Subcutaneous adipose tissue (tissue), 4 donors: ENCODE measurements around the gene SELENOP. TPM values are rescaled to one million over a fixed set of nuclear protein-coding genes. Genes with fewer than 3 reads are reported as not detected.

Experiments used
- total RNA-seq, 4 donors: library from RNA; depleted of rRNA; stranded (reverse); fragments of >200 nt; gene quantifications; one replicate each; pipeline ENCODE4 v1.1.0, GENCODE V29; 2016
- TF ChIP-seq, protein P1 (sequence below): fragments of 450-650 bp; IDR thresholded peaks from one replicate; pipeline ENCODE4 v1.5.1; 2016; ENCODE audit warnings: low read depth, mild to moderate bottlenecking, control low read depth, antibody characterized with exemption, moderate library complexity

SELENOP gene
- total RNA-seq, 4 donors from 2014 or later, result 602 to 1,986 (median 1,436) TPM

DNA sequence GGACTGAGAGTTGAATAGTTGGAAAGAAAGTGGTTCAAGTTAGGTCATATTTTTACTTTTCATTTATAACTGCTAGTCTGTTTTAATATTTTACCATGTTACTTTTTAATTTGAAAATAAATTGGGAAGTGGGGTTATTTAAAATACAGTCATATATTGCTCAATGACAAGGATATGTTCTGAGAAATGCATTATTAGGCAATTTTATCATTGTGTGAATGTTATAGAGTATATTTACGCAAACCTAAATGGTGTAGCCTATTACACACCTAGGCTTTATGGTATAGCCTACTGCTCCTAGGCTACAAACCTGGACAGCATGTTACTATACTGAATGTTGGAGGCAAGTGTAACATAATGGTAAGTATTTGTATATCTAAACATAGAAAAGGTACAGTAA is 49.9 kb downstream of the SELENOP start:
- TF ChIP-seq, protein P1, sequence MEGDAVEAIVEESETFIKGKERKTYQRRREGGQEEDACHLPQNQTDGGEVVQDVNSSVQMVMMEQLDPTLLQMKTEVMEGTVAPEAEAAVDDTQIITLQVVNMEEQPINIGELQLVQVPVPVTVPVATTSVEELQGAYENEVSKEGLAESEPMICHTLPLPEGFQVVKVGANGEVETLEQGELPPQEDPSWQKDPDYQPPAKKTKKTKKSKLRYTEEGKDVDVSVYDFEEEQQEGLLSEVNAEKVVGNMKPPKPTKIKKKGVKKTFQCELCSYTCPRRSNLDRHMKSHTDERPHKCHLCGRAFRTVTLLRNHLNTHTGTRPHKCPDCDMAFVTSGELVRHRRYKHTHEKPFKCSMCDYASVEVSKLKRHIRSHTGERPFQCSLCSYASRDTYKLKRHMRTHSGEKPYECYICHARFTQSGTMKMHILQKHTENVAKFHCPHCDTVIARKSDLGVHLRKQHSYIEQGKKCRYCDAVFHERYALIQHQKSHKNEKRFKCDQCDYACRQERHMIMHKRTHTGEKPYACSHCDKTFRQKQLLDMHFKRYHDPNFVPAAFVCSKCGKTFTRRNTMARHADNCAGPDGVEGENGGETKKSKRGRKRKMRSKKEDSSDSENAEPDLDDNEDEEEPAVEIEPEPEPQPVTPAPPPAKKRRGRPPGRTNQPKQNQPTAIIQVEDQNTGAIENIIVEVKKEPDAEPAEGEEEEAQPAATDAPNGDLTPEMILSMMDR, result no peak

DNA sequence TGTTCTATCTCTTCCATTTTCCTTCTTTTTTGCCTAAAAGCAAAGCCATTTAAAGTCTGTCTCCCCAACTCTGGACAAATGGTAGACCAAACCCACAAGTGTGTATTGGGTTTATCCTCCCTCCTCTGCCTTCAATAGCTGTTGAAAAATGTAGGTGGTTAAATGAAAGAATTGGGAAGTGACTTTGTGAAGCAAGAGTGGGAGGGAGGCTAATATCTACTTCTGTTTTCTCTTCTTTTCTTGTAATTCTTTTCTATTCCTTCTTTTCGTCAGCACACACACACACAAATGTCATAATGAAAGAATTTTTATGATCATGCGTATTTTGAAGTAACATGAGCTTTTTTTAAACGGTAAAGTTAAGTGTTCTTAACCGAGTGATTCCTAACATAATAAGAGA is 51.3 kb downstream of the SELENOP start:
- TF ChIP-seq, protein P1, result no peak

DNA sequence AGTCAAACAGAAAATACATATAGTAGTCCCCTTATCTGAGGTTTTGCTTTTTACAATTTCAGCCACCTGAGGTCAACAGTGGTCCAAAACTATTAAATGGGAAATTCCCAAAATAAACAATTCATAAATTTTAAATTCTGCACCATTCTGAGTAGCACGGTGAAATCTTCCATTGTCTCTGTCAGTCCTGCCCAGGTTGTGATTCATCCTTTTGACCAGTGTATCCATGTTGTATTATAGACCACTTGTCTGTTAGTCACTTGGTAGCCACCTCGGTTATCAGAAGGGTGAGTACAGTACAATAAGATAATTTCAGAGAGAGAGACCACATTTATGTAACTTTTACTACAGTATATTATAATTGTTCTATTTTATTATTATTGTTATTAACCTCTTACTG is 52.2 kb downstream of the SELENOP start:
- TF ChIP-seq, protein P1, result no peak

DNA sequence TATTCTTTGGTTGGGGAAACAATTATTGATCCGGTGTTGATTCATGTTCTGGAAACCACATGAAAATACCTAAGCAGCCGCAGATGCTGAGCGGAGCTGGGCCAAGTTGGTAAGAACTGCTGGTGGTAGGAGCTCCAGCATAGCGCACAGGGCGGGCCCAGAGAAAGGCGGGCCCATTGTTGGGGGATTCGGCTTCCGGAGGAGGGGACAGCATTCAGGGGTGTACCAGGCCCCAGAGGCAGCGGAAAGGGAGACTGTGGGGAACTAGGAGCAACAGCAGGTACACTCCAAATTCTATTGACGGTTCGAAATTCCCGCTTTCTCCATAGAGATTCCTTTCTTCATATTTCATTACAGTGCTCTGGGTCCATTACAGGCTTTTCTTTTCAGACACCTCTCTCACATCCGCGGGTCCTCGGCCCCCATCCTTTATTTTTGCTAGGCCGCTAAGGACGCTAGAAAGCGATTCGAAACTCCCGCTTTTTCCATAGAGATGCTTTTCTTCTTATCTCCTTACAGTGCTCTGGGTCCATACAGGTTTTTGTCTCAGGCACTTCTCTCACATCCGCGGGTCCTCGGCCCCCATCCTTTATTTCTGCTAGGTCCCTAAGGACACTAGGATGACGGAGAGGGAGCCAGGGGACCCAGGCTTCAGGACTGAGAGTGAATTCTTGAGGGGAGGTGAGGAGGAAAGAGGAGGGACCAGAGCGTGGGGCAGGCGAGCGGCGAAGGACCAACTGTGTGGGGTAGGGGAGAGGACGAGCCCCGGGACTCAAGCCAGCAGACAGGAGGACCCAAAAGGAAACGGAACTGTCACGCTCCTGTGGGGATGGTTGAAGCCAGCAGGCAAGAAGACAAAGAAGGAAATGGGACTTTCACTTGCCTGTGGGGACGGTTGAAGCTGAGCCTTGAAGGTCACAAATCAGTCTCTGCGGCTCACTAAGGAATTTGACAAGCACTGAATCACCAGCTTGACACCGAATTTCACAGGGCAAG is 54.8 kb downstream of the SELENOP start, which contains the start of gene CCDC152:
Gene CCDC152, plus strand, starts transcription at position 213 of the 996 bp plus-strand sequence. CDS start 2,304 bp downstream, outside the sequence.
- TF ChIP-seq, protein P1, result no peak

DNA sequence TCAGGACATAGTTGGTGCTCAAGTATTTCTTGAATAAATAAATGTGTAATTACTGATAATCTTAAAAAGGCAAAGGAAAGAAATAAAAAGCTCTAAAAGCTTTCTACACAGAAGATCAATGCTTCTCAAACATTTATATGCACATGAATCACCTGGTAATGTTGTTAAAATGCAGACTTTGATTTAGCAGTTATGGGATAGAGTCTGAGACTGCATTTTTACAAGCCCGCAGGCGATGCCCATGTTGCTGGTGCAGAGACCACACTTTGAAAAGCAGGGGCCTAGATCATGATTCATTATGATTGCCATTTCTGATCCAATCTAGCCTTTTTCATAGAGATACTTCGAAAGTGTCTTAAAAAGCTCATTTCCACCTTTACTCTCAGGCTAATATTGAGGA is 58.6 kb downstream of the SELENOP start:
- TF ChIP-seq, protein P1, result no peak

DNA sequence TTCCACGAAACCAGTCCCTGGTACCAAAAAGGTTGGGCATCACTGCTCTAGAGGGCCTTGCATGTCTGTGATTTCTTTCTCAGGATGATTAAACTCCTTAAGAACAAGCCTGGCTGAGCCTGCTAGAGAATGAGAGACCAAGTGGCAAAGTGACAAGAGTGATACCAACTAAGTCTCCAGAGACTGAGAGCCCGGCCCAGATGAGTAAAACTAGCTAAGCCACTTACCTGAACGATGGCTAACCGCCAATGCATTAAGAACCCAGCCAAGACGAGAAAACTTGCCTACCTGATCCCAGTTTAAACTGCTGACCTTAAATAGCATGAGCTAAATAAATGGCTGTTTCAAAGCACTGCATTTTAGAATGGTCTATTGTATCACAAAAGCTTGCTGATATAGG is 60.6 kb downstream of the SELENOP start:
- TF ChIP-seq, protein P1, result no peak

DNA sequence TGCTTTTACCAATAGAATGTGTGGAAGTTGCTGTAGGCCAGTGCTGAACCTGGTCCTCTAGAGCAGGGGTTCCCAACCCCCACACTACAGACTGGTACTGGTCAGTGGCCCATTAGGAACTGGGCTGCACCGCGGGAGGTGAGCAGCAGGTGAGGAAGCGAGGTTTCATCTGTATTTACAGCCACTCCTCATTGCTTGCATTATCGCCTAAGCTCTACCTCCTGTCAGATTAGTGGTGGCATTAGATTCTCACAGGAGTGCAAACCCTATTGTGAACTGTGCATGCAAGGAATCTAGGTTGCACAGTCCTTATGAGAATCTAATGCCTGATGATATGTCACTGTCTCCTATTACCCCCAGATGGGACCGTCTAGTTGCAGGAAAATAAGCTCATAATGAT is 61.2 kb downstream of the SELENOP start:
- TF ChIP-seq, protein P1, result no peak

Other genes with a start within 250 kb of the SELENOP start
- gene CCDC152, start 55.1 kb downstream of the SELENOP start, total RNA-seq, result 1 to 10 TPM; 1.2 to 5.4 (median 1.7) TPM
- gene ANXA2R, start 228.4 kb upstream of the SELENOP start, total RNA-seq, result 1 to 10 TPM; 1.3 to 6.4 (median 4.2) TPM